GM23338 (cell line): ENCODE measurements around the gene THEM5. TPM values are rescaled to one million over a fixed set of nuclear protein-coding genes. Genes with fewer than 3 reads are reported as not detected.

Source experiments
- CREB1 ChIP-seq: fragments of 250-450 bp; sonication (Bioruptor Pico); IDR thresholded peaks from 2 replicates; pipeline ENCODE4 v1.5.0; 2020; ENCODE audit warnings: low read depth, mild to moderate bottlenecking, moderate library complexity
- EZH2 ChIP-seq: fragments of 200-600 bp; sonication (generic); IDR thresholded peaks from one replicate; pipeline ENCODE4 v1.8.0; 2017; ENCODE audit warnings: antibody characterized with exemption, mild to moderate bottlenecking, low read depth; ENCODE audit not compliant: unreplicated experiment
- EZH2phosphoT487 ChIP-seq: fragments of 200-600 bp; sonication (generic); IDR thresholded peaks from one replicate; pipeline ENCODE4 v1.8.1; 2018; ENCODE audit warnings: antibody characterized with exemption; ENCODE audit not compliant: unreplicated experiment
- JUNB ChIP-seq: IDR thresholded peaks from one replicate; pipeline ENCODE4 v1.6.1; 2016; ENCODE audit warnings: antibody characterized with exemption; ENCODE audit not compliant: unreplicated experiment
- NANOG ChIP-seq: IDR thresholded peaks from 2 replicates; pipeline ENCODE4 v1.6.1; 2016; ENCODE audit warnings: antibody characterized with exemption, borderline replicate concordance
- STAT1 ChIP-seq: IDR thresholded peaks from one replicate; pipeline ENCODE4 v1.6.1; 2016; ENCODE audit warnings: antibody characterized with exemption; ENCODE audit not compliant: unreplicated experiment
- polyA plus RNA-seq: library from polyadenylated mRNA; unstranded; fragments of >200 nt; fragmentation: Nextera tagmentation; extraction: Ambion mirVana; gene quantifications from 2 replicates; pipeline ENCODE4 v1.2.1, GENCODE V29; 2016
- total RNA-seq: library from RNA; depleted of rRNA; stranded (reverse); fragments of >200 nt; shearing (Covaris generic); gene quantifications from 2 replicates; pipeline ENCODE4 v1.2.3, GENCODE V29; 2014
- TF ChIP-seq, protein P1 (sequence below): fragments of 250-450 bp; sonication (Bioruptor Pico); IDR thresholded peaks from 2 replicates; pipeline ENCODE4 v1.5.0; 2020; ENCODE audit warnings: mild to moderate bottlenecking, moderate library complexity
- TF ChIP-seq, protein P2 (sequence below): IDR thresholded peaks from one replicate; pipeline ENCODE4 v1.6.1; 2018; ENCODE audit warnings: antibody characterized with exemption; ENCODE audit not compliant: unreplicated experiment

THEM5 gene
- total and polyA plus RNA-seq, 2 experiments from 2014 or later: not detected

DNA sequence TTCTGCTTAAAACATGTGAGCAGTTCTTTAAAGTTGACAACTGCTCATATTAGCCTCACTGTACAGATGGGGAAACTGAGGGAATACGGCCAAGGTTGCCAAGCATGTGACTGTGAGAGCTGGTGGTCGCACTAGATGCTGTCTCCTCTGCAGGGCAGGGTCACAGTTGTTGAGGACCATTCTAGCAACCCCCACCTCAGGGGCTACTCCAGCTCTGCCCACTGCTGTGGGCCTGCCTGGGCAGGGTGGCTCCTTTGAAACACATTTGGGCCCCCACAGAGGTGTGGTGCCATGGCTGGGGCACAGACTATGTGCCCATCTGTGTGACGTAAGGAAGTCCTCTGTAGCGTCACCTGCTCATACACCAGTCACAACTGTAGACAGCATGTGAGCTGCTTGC, 779 bp downstream of the THEM5 start (continued):
- TF ChIP-seq, protein P1, sequence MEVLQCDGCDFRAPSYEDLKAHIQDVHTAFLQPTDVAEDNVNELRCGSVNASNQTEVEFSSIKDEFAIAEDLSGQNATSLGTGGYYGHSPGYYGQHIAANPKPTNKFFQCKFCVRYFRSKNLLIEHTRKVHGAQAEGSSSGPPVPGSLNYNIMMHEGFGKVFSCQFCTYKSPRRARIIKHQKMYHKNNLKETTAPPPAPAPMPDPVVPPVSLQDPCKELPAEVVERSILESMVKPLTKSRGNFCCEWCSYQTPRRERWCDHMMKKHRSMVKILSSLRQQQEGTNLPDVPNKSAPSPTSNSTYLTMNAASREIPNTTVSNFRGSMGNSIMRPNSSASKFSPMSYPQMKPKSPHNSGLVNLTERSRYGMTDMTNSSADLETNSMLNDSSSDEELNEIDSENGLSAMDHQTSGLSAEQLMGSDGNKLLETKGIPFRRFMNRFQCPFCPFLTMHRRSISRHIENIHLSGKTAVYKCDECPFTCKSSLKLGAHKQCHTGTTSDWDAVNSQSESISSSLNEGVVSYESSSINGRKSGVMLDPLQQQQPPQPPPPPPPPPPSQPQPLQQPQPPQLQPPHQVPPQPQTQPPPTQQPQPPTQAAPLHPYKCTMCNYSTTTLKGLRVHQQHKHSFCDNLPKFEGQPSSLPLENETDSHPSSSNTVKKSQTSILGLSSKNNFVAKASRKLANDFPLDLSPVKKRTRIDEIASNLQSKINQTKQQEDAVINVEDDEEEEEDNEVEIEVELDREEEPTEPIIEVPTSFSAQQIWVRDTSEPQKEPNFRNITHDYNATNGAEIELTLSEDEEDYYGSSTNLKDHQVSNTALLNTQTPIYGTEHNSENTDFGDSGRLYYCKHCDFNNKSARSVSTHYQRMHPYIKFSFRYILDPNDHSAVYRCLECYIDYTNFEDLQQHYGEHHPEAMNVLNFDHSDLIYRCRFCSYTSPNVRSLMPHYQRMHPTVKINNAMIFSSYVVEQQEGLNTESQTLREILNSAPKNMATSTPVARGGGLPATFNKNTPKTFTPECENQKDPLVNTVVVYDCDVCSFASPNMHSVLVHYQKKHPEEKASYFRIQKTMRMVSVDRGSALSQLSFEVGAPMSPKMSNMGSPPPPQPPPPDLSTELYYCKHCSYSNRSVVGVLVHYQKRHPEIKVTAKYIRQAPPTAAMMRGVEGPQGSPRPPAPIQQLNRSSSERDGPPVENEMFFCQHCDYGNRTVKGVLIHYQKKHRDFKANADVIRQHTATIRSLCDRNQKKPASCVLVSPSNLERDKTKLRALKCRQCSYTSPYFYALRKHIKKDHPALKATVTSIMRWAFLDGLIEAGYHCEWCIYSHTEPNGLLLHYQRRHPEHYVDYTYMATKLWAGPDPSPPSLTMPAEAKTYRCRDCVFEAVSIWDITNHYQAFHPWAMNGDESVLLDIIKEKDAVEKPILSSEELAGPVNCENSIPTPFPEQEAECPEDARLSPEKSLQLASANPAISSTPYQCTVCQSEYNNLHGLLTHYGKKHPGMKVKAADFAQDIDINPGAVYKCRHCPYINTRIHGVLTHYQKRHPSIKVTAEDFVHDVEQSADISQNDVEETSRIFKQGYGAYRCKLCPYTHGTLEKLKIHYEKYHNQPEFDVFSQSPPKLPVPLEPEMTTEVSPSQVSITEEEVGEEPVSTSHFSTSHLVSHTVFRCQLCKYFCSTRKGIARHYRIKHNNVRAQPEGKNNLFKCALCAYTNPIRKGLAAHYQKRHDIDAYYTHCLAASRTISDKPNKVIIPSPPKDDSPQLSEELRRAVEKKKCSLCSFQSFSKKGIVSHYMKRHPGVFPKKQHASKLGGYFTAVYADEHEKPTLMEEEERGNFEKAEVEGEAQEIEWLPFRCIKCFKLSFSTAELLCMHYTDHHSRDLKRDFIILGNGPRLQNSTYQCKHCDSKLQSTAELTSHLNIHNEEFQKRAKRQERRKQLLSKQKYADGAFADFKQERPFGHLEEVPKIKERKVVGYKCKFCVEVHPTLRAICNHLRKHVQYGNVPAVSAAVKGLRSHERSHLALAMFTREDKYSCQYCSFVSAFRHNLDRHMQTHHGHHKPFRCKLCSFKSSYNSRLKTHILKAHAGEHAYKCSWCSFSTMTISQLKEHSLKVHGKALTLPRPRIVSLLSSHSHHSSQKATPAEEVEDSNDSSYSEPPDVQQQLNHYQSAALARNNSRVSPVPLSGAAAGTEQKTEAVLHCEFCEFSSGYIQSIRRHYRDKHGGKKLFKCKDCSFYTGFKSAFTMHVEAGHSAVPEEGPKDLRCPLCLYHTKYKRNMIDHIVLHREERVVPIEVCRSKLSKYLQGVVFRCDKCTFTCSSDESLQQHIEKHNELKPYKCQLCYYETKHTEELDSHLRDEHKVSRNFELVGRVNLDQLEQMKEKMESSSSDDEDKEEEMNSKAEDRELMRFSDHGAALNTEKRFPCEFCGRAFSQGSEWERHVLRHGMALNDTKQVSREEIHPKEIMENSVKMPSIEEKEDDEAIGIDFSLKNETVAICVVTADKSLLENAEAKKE: no peak
- no peak for TF ChIP-seq EZH2
- TF ChIP-seq STAT1: no peak
- TF ChIP-seq, protein P2, sequence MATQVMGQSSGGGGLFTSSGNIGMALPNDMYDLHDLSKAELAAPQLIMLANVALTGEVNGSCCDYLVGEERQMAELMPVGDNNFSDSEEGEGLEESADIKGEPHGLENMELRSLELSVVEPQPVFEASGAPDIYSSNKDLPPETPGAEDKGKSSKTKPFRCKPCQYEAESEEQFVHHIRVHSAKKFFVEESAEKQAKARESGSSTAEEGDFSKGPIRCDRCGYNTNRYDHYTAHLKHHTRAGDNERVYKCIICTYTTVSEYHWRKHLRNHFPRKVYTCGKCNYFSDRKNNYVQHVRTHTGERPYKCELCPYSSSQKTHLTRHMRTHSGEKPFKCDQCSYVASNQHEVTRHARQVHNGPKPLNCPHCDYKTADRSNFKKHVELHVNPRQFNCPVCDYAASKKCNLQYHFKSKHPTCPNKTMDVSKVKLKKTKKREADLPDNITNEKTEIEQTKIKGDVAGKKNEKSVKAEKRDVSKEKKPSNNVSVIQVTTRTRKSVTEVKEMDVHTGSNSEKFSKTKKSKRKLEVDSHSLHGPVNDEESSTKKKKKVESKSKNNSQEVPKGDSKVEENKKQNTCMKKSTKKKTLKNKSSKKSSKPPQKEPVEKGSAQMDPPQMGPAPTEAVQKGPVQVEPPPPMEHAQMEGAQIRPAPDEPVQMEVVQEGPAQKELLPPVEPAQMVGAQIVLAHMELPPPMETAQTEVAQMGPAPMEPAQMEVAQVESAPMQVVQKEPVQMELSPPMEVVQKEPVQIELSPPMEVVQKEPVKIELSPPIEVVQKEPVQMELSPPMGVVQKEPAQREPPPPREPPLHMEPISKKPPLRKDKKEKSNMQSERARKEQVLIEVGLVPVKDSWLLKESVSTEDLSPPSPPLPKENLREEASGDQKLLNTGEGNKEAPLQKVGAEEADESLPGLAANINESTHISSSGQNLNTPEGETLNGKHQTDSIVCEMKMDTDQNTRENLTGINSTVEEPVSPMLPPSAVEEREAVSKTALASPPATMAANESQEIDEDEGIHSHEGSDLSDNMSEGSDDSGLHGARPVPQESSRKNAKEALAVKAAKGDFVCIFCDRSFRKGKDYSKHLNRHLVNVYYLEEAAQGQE: no peak
- no peak for TF ChIP-seq CREB1 (CRISPR knock-in tag)
- TF ChIP-seq JUNB: no peak
- no peak for TF ChIP-seq EZH2phosphoT487
- no peak for TF ChIP-seq NANOG
